Activated naive CD4-positive, alpha-beta T cell treated with anti-CD3 and anti-CD28 coated beads for 36 hours (primary cell): ENCODE data around the gene CHORDC1. TPM values are rescaled to one million over a fixed set of nuclear protein-coding genes. Genes with fewer than 3 reads are reported as not detected.
"Not testable (repeated sequence)": the region's sequence is repeated elsewhere in the genome, so short reads cannot be mapped to it uniquely, and the experiment has no call there.

Experiments used
- CTCF ChIA-PET: fragments of 350-600 bp; sonication (Branson Sonifier 250); formaldehyde crosslinking; loops from one replicate; lab custom pipeline; 2021; ENCODE audit warnings: antibody characterized with exemption; lab: Charles Lee
- DNase-seq: peaks from one replicate; pipeline ENCODE4 v3.0.0-alpha.2; 2020
- H3K27ac Mint-ChIP-seq: one replicate; pipeline ENCODE4 v1.8.0; 2021; ENCODE audit warnings: mild to moderate bottlenecking, mixed read lengths
- H3K27me3 Mint-ChIP-seq: one replicate; pipeline ENCODE4 v1.8.0; 2021; ENCODE audit warnings: low read depth, mixed read lengths
- H3K36me3 Mint-ChIP-seq: one replicate; pipeline ENCODE4 v1.8.0; 2021; ENCODE audit warnings: low read depth, mixed read lengths
- H3K4me1 Mint-ChIP-seq: one replicate; pipeline ENCODE4 v1.8.0; 2021; ENCODE audit warnings: low read depth, mixed read lengths
- H3K4me3 Mint-ChIP-seq: one replicate; pipeline ENCODE4 v1.8.0; 2021; ENCODE audit warnings: mild to moderate bottlenecking, moderate library complexity, mixed read lengths
- H3K9me3 Mint-ChIP-seq: one replicate; pipeline ENCODE4 v1.8.0; 2021; ENCODE audit warnings: mixed read lengths
- intact Hi-C: fragments of 100-400 bp; cut with micrococcal nuclease; formaldehyde crosslinking; loops from one replicate; pipeline ENCODE4 v1.15.1; 2023
- total RNA-seq, 2 experiments: library from RNA; stranded (reverse); gene quantifications; one replicate each; pipeline ENCODE4 v1.2.3, GENCODE V29; 2021

The CHORDC1 gene
- total RNA-seq, result 10 to 100 TPM; 49.8 to 49.9 TPM

- H3K4me1 Mint-ChIP-seq, result peaks cover 43% of the 10 kb centered on the region
- peak within 1 kb of the TSS; percentile 97 for H3K27ac Mint-ChIP-seq
- CTCF ChIA-PET, result interaction anchor here (1.0 kb wide), 1 partner anchor 17 kb away, joined by 5 read pairs; no protein-coding TSS in a partner anchor
- peaks cover 36% of the 10 kb centered on the region for H3K36me3 Mint-ChIP-seq
- intact Hi-C loops, result loop anchor here (1.0 kb wide), 3 partner anchors 8 to 29 kb away; no protein-coding TSS in a partner anchor
- no peaks in the 10 kb centered on the region for H3K27me3 Mint-ChIP-seq
- H3K9me3 Mint-ChIP-seq, result peaks cover 1% of the 10 kb centered on the region
- peak within 1 kb of the TSS; percentile 98 for H3K4me3 Mint-ChIP-seq
- DNase-seq, result peak; percentile 93
Observed at GRCh38 chr11:90222459-90223247, at the start of gene CHORDC1. CHORDC1 (minus strand) TSS chr11:90223049; CDS start chr11:90222954, 95 bp downstream.

GRCh38 chr11:90257158-90257525, 34.3 kb upstream of the CHORDC1 start:
- intact Hi-C loops, result no loop called here
- H3K4me3 Mint-ChIP-seq, result no peak overlapping the region
- no peak overlapping the region for H3K27ac Mint-ChIP-seq
- no peaks in the 10 kb centered on the region for H3K27me3 Mint-ChIP-seq
- H3K9me3 Mint-ChIP-seq, result no peaks in the 10 kb centered on the region
- H3K36me3 Mint-ChIP-seq, result no peaks in the 10 kb centered on the region
- no peak for DNase-seq
- CTCF ChIA-PET, result no interaction called here
- peaks cover 10% of the 10 kb centered on the region for H3K4me1 Mint-ChIP-seq

- Mint-ChIP-seq H3K4me3 (no peak overlapping the region), H3K27me3 (no peaks in the 10 kb centered on the region), H3K27ac (no peak overlapping the region), H3K9me3 (no peaks in the 10 kb centered on the region), H3K4me1 (peaks cover 13% of the 10 kb centered on the region), H3K36me3 (no peaks in the 10 kb centered on the region)
- intact Hi-C loops, result no loop called here
- DNase-seq, result no peak
- CTCF ChIA-PET, result no interaction called here
Observed at GRCh38 chr11:90256404-90257157, 33.7 kb upstream of the CHORDC1 start.

- Mint-ChIP-seq H3K9me3 (no peaks in the 10 kb centered on the region), H3K36me3 (no peaks in the 10 kb centered on the region), H3K27ac (no peak overlapping the region), H3K27me3 (no peaks in the 10 kb centered on the region), H3K4me3 (no peak overlapping the region), H3K4me1 (peaks cover 16% of the 10 kb centered on the region)
- DNase-seq, result no peak
- CTCF ChIA-PET, result interaction anchor here (0.6 to 1.2 kb wide), 2 partner anchors 13 to 49 kb away, joined by 3 read pairs; no protein-coding TSS in a partner anchor
- intact Hi-C loops, result no loop called here
Observed at GRCh38 chr11:90254065-90254464, 31.2 kb upstream of the CHORDC1 start.

- Mint-ChIP-seq H3K27me3 (no peaks in the 10 kb centered on the region), H3K4me3 (peak overlapping the region; percentile 7), H3K4me1 (peaks cover 16% of the 10 kb centered on the region), H3K36me3 (no peaks in the 10 kb centered on the region), H3K9me3 (no peaks in the 10 kb centered on the region), H3K27ac (no peak overlapping the region)
- intact Hi-C loops, result no loop called here
- DNase-seq, result no peak
- CTCF ChIA-PET, result no interaction called here
Observed at GRCh38 chr11:90252053-90252452, 29.2 kb upstream of the CHORDC1 start.

- no peaks in the 10 kb centered on the region for H3K27me3 Mint-ChIP-seq
- H3K4me1 Mint-ChIP-seq, result peaks cover 16% of the 10 kb centered on the region
- H3K27ac Mint-ChIP-seq, result no peak overlapping the region
- intact Hi-C loops, result loop anchor here (1.0 kb wide), 1 partner anchor 28 kb away; the partner anchor contains the start of gene CHORDC1
- H3K9me3 Mint-ChIP-seq, result no peaks in the 10 kb centered on the region
- no peak for DNase-seq
- no peaks in the 10 kb centered on the region for H3K36me3 Mint-ChIP-seq
- H3K4me3 Mint-ChIP-seq, result peak overlapping the region; percentile 50
- CTCF ChIA-PET, result interaction anchor here (1.3 kb wide), 1 partner anchor 10 kb away, joined by 3 read pairs; no protein-coding TSS in a partner anchor
Observed at GRCh38 chr11:90251599-90251998, 28.8 kb upstream of the CHORDC1 start.

GRCh38 chr11:90250970-90251369, 28.1 kb upstream of the CHORDC1 start:
- H3K27ac Mint-ChIP-seq, result peak overlapping the region; percentile 34
- no peaks in the 10 kb centered on the region for H3K9me3 Mint-ChIP-seq
- intact Hi-C loops, result loop anchor here (1.0 kb wide), 1 partner anchor 28 kb away; the partner anchor contains the start of gene CHORDC1
- no peaks in the 10 kb centered on the region for H3K36me3 Mint-ChIP-seq
- peak overlapping the region; percentile 74 for H3K4me3 Mint-ChIP-seq
- DNase-seq, result peak; percentile 50
- H3K4me1 Mint-ChIP-seq, result peaks cover 16% of the 10 kb centered on the region
- CTCF ChIA-PET, result interaction anchor here (0.8 to 1.3 kb wide), 4 partner anchors 11 to 1164 kb away, joined by 3 to 4 read pairs (median 3); no protein-coding TSS in a partner anchor
- peaks cover 3% of the 10 kb centered on the region for H3K27me3 Mint-ChIP-seq

GRCh38 chr11:90246468-90246867, 23.6 kb upstream of the CHORDC1 start:
- no peaks in the 10 kb centered on the region for H3K36me3 Mint-ChIP-seq
- peaks cover 9% of the 10 kb centered on the region for H3K27me3 Mint-ChIP-seq
- CTCF ChIA-PET, result no interaction called here
- H3K4me1 Mint-ChIP-seq, result peaks cover 2% of the 10 kb centered on the region
- no peak overlapping the region for H3K27ac Mint-ChIP-seq
- no peak overlapping the region for H3K4me3 Mint-ChIP-seq
- no peaks in the 10 kb centered on the region for H3K9me3 Mint-ChIP-seq
- intact Hi-C loops, result no loop called here
- no peak for DNase-seq

GRCh38 chr11:90243534-90243933, 20.7 kb upstream of the CHORDC1 start:
- no peak for DNase-seq

GRCh38 chr11:90242894-90243416, 20.1 kb upstream of the CHORDC1 start:
- H3K9me3 Mint-ChIP-seq, result no peaks in the 10 kb centered on the region
- no peak overlapping the region for H3K27ac Mint-ChIP-seq
- intact Hi-C loops, result no loop called here
- CTCF ChIA-PET, result no interaction called here
- no peak for DNase-seq
- H3K27me3 Mint-ChIP-seq, result peaks cover 9% of the 10 kb centered on the region
- no peak overlapping the region for H3K4me3 Mint-ChIP-seq
- no peaks in the 10 kb centered on the region for H3K36me3 Mint-ChIP-seq
- no peaks in the 10 kb centered on the region for H3K4me1 Mint-ChIP-seq

More at GRCh38 chr11:90243534-90243933, 20.7 kb upstream of the CHORDC1 start:
- Mint-ChIP-seq H3K9me3 (no peaks in the 10 kb centered on the region), H3K36me3 (no peaks in the 10 kb centered on the region), H3K27me3 (peaks cover 9% of the 10 kb centered on the region), H3K4me3 (no peak overlapping the region), H3K27ac (no peak overlapping the region), H3K4me1 (no peaks in the 10 kb centered on the region)
- CTCF ChIA-PET, result no interaction called here
- intact Hi-C loops, result no loop called here

- Mint-ChIP-seq H3K4me3 (no peak overlapping the region), H3K4me1 (no peaks in the 10 kb centered on the region), H3K27ac (no peak overlapping the region), H3K9me3 (no peaks in the 10 kb centered on the region), H3K36me3 (no peaks in the 10 kb centered on the region), H3K27me3 (peaks cover 13% of the 10 kb centered on the region)
- no peak for DNase-seq
- CTCF ChIA-PET, result no interaction called here
- intact Hi-C loops, result no loop called here
Observed at GRCh38 chr11:90241414-90241813, 18.6 kb upstream of the CHORDC1 start.

- H3K4me1 Mint-ChIP-seq, H3K9me3 Mint-ChIP-seq, H3K27ac Mint-ChIP-seq, H3K27me3 Mint-ChIP-seq, H3K36me3 Mint-ChIP-seq, CTCF ChIA-PET, H3K4me3 Mint-ChIP-seq, intact Hi-C loops: not testable (repeated sequence)
- DNase-seq, result peak; percentile 29
Observed at GRCh38 chr11:90239967-90240636, 17.3 kb upstream of the CHORDC1 start.
